Measurements from ENCODE around the gene BCO1. TPM values are rescaled to one million over a fixed set of nuclear protein-coding genes. Genes with fewer than 3 reads are reported as not detected.

The BCO1 gene
- not detected in 2 replicates for total RNA-seq

GRCh38 chr16:81238296-81239011, at the start of gene BCO1:
Gene BCO1 (plus strand): TSS chr16:81238689. CDS start chr16:81238909, 220 bp downstream.

GRCh38 chr16:81314603-81315270, 76.2 kb downstream of the BCO1 start, which contains the start of gene GAN:
Gene GAN (plus strand): TSS chr16:81314962. CDS start chr16:81315114, 152 bp downstream.

Other genes with a start within 250 kb of the BCO1 start
- gene CMC2, start 231.8 kb upstream of the BCO1 start, total RNA-seq = 38.1 and 44.2 TPM in 2 replicates
- 13.1 and 36.1 TPM in 2 replicates for gene CENPN, start 231.5 kb upstream of the BCO1 start, total RNA-seq
- 49.3 and 50.0 TPM in 2 replicates for gene ATMIN, start 202.8 kb upstream of the BCO1 start, total RNA-seq
- gene C16orf46, start 161.5 kb upstream of the BCO1 start, total RNA-seq = 0.30 and 0.42 TPM in 2 replicates
- 11.6 and 16.0 TPM in 2 replicates for gene GCSH, start 142.3 kb upstream of the BCO1 start, total RNA-seq
- 11.9 and 16.0 TPM in 2 replicates for gene GAN, start 76.3 kb downstream of the BCO1 start, total RNA-seq
- gene CMIP, start 206.1 kb downstream of the BCO1 start, total RNA-seq = 36.2 and 41.0 TPM in 2 replicates

Measured in smooth muscle cell of the umbilical artery (primary cell).